ENCODE results near the gene CTNNA1. TPM values are rescaled to one million over a fixed set of nuclear protein-coding genes. Genes with fewer than 3 reads are reported as not detected.
A peak's percentile ranks its signal among the peaks of the same experiment; 100 is the strongest.

Gene CTNNA1
- total and polyA plus RNA-seq, 2 donors (not counting 3 experiments of a cell fraction or from before 2014, with no cell fraction given), result 156 to 394 TPM

GRCh38 chr5:138762110-138762509, 8.9 kb downstream of the CTNNA1 start:
- Histone ChIP-seq H3K9me3 (replicated peaks; ENCODE audit: control insufficient read depth, insufficient read depth, low read length) (no peaks in the 10 kb centered on the region), H3K9ac (replicated peaks; ENCODE audit: extremely low read depth, insufficient read depth, low read length) (no peak overlapping the region), H3K79me2 (ENCODE audit: control insufficient read depth, insufficient read depth, low read length) (peaks cover 94% of the 10 kb centered on the region), H3K27me3 (ENCODE audit: control insufficient read depth in 2 of 2, insufficient read depth in 2 of 2, low read length in 2 of 2) (no peaks in the 10 kb centered on the region), H3K4me2 (ENCODE audit: insufficient read depth, low read length) (no peak overlapping the region), H4K20me1 (replicated peaks; ENCODE audit: control insufficient read depth, extremely low read depth, insufficient read depth, low read length) (peaks cover 8% of the 10 kb centered on the region), H3K27ac (ENCODE audit: insufficient read depth, low read depth, low read length) (no peak overlapping the region), H3K4me1 (ENCODE audit: control insufficient read depth, extremely low read depth, insufficient read depth, low read length) (peaks cover 17% of the 10 kb centered on the region), H2AFZ (ENCODE audit: low read depth, low read length) (no peak overlapping the region), H3K4me3 (replicated peaks in 1 of 3; ENCODE audit: insufficient read depth in 1 of 3, low read depth in 1 of 3, low read length in 3 of 3) (no peak overlapping the region), H3K9me1 (replicated peaks; ENCODE audit: control insufficient read depth, extremely low read depth, insufficient read depth, low read length) (no peaks in the 10 kb centered on the region), H3K36me3 (ENCODE audit: control insufficient read depth in 2 of 2, extremely low read depth in 1 of 2, insufficient read depth in 2 of 2, low read length in 2 of 2) (peaks cover 0 to 2% of the 10 kb centered on the region in 2 experiments)
- ChIA-PET CTCF (interaction anchor here (1.1 to 4.0 kb wide), 4 partner anchors 10 to 183 kb away, joined by 3 to 27 read pairs (median 6); no protein-coding TSS in a partner anchor), POLR2A (no interaction called here)
- FAIRE-seq (peak; percentile 40), DNase-seq (ENCODE audit: low read depth, low spot score) (no peak)
- intact Hi-C loops (cut with micrococcal nuclease), result loop anchor here (5.0 kb wide), 1 partner anchor 140 kb away; no protein-coding TSS in a partner anchor
- dilution Hi-C loops (cut with MboI; ENCODE audit: extremely low pct_ligation_motif_present, low sequenced_read_pairs), result no loop called here
- BruUV-seq (replicated peaks), result no TSS peak
- TF ChIP-seq FOS (IDR thresholded peaks at IDR 0.05; ENCODE audit: borderline replicate concordance, insufficient read depth, low read length) (no peak), EZH2 (IDR thresholded peaks at IDR 0.05; ENCODE audit: borderline replicate concordance, low read depth, low read length, severe bottlenecking) (no peak), JUN (IDR thresholded peaks at IDR 0.05; ENCODE audit: borderline replicate concordance, insufficient read depth, insufficient read length, low read depth) (no peak), CTCF (IDR thresholded peaks at IDR 0.05; ENCODE audit: extremely low read depth in 1 of 2, insufficient read depth in 1 of 2, low read depth in 1 of 2, low read length in 2 of 2) (no peak), GATA2 (IDR thresholded peaks at IDR 0.05; ENCODE audit: insufficient read depth, insufficient read length, low read depth, low read length) (no peak), POLR2AphosphoS5 (IDR thresholded peaks at IDR 0.05; ENCODE audit: insufficient read depth, low read depth, low read length) (no peak), POLR2A (IDR thresholded peaks at IDR 0.05; ENCODE audit: low read depth, low read length) (no peak), MYC (IDR thresholded peaks at IDR 0.05; ENCODE audit: low read depth, low read length) (no peak), MAX (IDR thresholded peaks at IDR 0.05; ENCODE audit: insufficient read depth, insufficient read length) (no peak)

All from endothelial cell of umbilical vein (primary cell).